Measurements from ENCODE around the gene PNLIPRP3. TPM values are rescaled to one million over a fixed set of nuclear protein-coding genes. Genes with fewer than 3 reads are reported as not detected.

The PNLIPRP3 gene
- total and polyA plus RNA-seq, 2 donors (not counting 3 experiments of a cell fraction or from before 2014, with no cell fraction given): not detected

- FAIRE-seq (no peak), DNase-seq (ENCODE audit: low read depth, low spot score) (no peak)
- Histone ChIP-seq H3K9ac (replicated peaks; ENCODE audit: extremely low read depth, insufficient read depth, low read length) (no peak overlapping the region), H3K36me3 (ENCODE audit: control insufficient read depth in 2 of 2, extremely low read depth in 1 of 2, insufficient read depth in 2 of 2, low read length in 2 of 2) (no peaks in the 10 kb centered on the region), H3K27me3 (ENCODE audit: control insufficient read depth in 2 of 2, insufficient read depth in 2 of 2, low read length in 2 of 2) (no peaks in the 10 kb centered on the region), H3K79me2 (ENCODE audit: control insufficient read depth, insufficient read depth, low read length) (no peaks in the 10 kb centered on the region), H3K9me1 (replicated peaks; ENCODE audit: control insufficient read depth, extremely low read depth, insufficient read depth, low read length) (no peaks in the 10 kb centered on the region), H3K4me2 (ENCODE audit: insufficient read depth, low read length) (no peak overlapping the region), H3K27ac (ENCODE audit: insufficient read depth, low read depth, low read length) (no peak overlapping the region), H3K4me1 (ENCODE audit: control insufficient read depth, extremely low read depth, insufficient read depth, low read length) (no peaks in the 10 kb centered on the region), H3K9me3 (replicated peaks; ENCODE audit: control insufficient read depth, insufficient read depth, low read length) (no peaks in the 10 kb centered on the region), H2AFZ (ENCODE audit: low read depth, low read length) (no peak overlapping the region), H4K20me1 (replicated peaks; ENCODE audit: control insufficient read depth, extremely low read depth, insufficient read depth, low read length) (no peaks in the 10 kb centered on the region), H3K4me3 (replicated peaks in 1 of 3; ENCODE audit: insufficient read depth in 1 of 3, low read depth in 1 of 3, low read length in 3 of 3) (no peak overlapping the region)
- ChIA-PET POLR2A (no interaction called here), CTCF (no interaction called here)
- no peak for TF ChIP-seq POLR2AphosphoS5 (IDR thresholded peaks at IDR 0.05; ENCODE audit: insufficient read depth, low read depth, low read length)
- TF ChIP-seq CTCF (IDR thresholded peaks at IDR 0.05; ENCODE audit: extremely low read depth in 1 of 2, insufficient read depth in 1 of 2, low read depth in 1 of 2, low read length in 2 of 2): no peak
- no peak for TF ChIP-seq GATA2 (IDR thresholded peaks at IDR 0.05; ENCODE audit: insufficient read depth, insufficient read length, low read depth, low read length)
- TF ChIP-seq JUN (IDR thresholded peaks at IDR 0.05; ENCODE audit: borderline replicate concordance, insufficient read depth, insufficient read length, low read depth): no peak
- no peak for TF ChIP-seq MAX (IDR thresholded peaks at IDR 0.05; ENCODE audit: insufficient read depth, insufficient read length)
- no peak for TF ChIP-seq FOS (IDR thresholded peaks at IDR 0.05; ENCODE audit: borderline replicate concordance, insufficient read depth, low read length)
- no peak for TF ChIP-seq POLR2A (IDR thresholded peaks at IDR 0.05; ENCODE audit: low read depth, low read length)
- no peak for TF ChIP-seq MYC (IDR thresholded peaks at IDR 0.05; ENCODE audit: low read depth, low read length)
- no peak for TF ChIP-seq EZH2 (IDR thresholded peaks at IDR 0.05; ENCODE audit: borderline replicate concordance, low read depth, low read length, severe bottlenecking)
- dilution Hi-C loops (cut with MboI; ENCODE audit: extremely low pct_ligation_motif_present, low sequenced_read_pairs): no loop called here
- intact Hi-C loops (cut with micrococcal nuclease): no loop called here
- no TSS peak for BruUV-seq (replicated peaks)
Measured at GRCh38 chr10:116461680-116462079, 34.0 kb downstream of the PNLIPRP3 start.

Measured in endothelial cell of umbilical vein (primary cell).